Tibial nerve (tissue), 4 donors: ENCODE results near the gene C10orf71.

Source experiments
- EP300 ChIP-seq, 2 donors: sonication (generic); formaldehyde crosslinking; IDR thresholded peaks; one replicate each; pipeline ENCODE4 v1.6.1; 2017; ENCODE audit warnings: antibody characterized with exemption in 2 of 2, mild to moderate bottlenecking in 1 of 2
- TF ChIP-seq, protein P1 (sequence below), 5 experiments: fragments of 200-600 bp in 3 of 5; fragments of 450-650 bp in 2 of 5; sonication (generic) in 3 of 5; IDR thresholded peaks; one replicate each; pipeline ENCODE4 v1.5.1; 2016 to 2019; ENCODE audit warnings: antibody characterized with exemption in 5 of 5, mild to moderate bottlenecking in 3 of 5, moderate library complexity in 2 of 5

DNA sequence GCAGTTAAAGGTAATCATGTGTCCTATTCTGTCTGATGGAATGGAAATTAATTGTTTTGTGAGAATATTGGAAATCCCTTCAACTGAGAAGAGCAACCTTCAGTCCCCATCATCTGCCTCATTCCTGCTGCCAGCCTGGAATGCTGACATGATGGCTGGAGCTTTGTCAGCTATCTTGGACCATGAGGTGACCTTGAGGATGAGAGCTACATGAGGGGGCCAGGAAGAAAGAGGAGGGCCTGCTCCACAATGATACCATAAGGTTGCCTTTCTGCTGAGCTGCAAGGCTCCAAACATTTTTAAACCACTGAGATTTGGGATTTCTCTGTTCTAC is 40.7 kb upstream of the C10orf71 start:
- TF ChIP-seq, protein P1, sequence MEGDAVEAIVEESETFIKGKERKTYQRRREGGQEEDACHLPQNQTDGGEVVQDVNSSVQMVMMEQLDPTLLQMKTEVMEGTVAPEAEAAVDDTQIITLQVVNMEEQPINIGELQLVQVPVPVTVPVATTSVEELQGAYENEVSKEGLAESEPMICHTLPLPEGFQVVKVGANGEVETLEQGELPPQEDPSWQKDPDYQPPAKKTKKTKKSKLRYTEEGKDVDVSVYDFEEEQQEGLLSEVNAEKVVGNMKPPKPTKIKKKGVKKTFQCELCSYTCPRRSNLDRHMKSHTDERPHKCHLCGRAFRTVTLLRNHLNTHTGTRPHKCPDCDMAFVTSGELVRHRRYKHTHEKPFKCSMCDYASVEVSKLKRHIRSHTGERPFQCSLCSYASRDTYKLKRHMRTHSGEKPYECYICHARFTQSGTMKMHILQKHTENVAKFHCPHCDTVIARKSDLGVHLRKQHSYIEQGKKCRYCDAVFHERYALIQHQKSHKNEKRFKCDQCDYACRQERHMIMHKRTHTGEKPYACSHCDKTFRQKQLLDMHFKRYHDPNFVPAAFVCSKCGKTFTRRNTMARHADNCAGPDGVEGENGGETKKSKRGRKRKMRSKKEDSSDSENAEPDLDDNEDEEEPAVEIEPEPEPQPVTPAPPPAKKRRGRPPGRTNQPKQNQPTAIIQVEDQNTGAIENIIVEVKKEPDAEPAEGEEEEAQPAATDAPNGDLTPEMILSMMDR (IDR thresholded peaks at IDR 0.05): no peak
- no peak for TF ChIP-seq EP300 (IDR thresholded peaks at IDR 0.05)
